IMR-90 (cell line): Measurements from ENCODE around the gene PGRMC1. TPM values are rescaled to one million over a fixed set of nuclear protein-coding genes. Genes with fewer than 3 reads are reported as not detected.
A peak's percentile ranks its signal among the peaks of the same experiment; 100 is the strongest.

Source experiments
- ATAC-seq: fragments of 200-7000 bp; cut with Tn5 transposase; 2 replicates; pipeline ENCODE4 v1.9.1; 2020; ENCODE audit warnings: low read depth, mild to moderate bottlenecking, moderate library complexity
- BruUV-seq: library from RNA; stranded (reverse); fragments of 400-500 nt; replicated peaks from 2 replicates; lab custom pipeline; 2021; lab: Mats Ljungman, UMichigan
- CTCF ChIA-PET: fragments of 300-600 bp; formaldehyde crosslinking; extraction: SDS; loops from one replicate; lab custom pipeline; 2021; ENCODE audit warnings: antibody characterized with exemption; lab: Yijun Ruan, JAX
- POLR2A ChIA-PET: fragments of 300-600 bp; sonication (Branson Sonifier 250); formaldehyde crosslinking; loops from one replicate; lab custom pipeline; 2022; ENCODE audit warnings: antibody characterized with exemption; ENCODE audit not compliant: unreplicated experiment; lab: Charles Lee
- DNase-seq: peaks from one replicate; pipeline ENCODE4 v3.0.0; 2013
- H2AFZ ChIP-seq: replicated peaks from 2 replicates; pipeline ENCODE3; 2013; ENCODE audit warnings: low read length, mild to moderate bottlenecking; ENCODE audit not compliant: poor library complexity
- H2AK5ac ChIP-seq: 2 replicates; pipeline ENCODE4 v1.6.1; 2013; ENCODE audit warnings: low read depth, low read length, inconsistent platforms
- H2AK9ac ChIP-seq: replicated peaks from 2 replicates; pipeline ENCODE3; 2013; ENCODE audit warnings: mild to moderate bottlenecking, low read depth, low read length, moderate library complexity; ENCODE audit not compliant: poor library complexity
- H2BK120ac ChIP-seq: 2 replicates; pipeline ENCODE4 v1.6.1; 2013; ENCODE audit warnings: low read depth, low read length, inconsistent platforms
- H2BK15ac ChIP-seq: 3 replicates; pipeline ENCODE4 v1.6.1; 2013; ENCODE audit warnings: low read depth, low read length, inconsistent platforms
- H2BK20ac ChIP-seq: 2 replicates; pipeline ENCODE4 v1.6.1; 2013; ENCODE audit warnings: low read depth, mild to moderate bottlenecking, inconsistent platforms, low read length, moderate library complexity
- H2BK5ac ChIP-seq: 2 replicates; pipeline ENCODE4 v1.6.1; 2013; ENCODE audit warnings: mild to moderate bottlenecking, low read depth, low read length, inconsistent platforms; ENCODE audit not compliant: poor library complexity, severe bottlenecking
- H3K14ac ChIP-seq: replicated peaks from 2 replicates; pipeline ENCODE4 v1.6.1; 2013; ENCODE audit warnings: low read depth, low read length, inconsistent platforms
- H3K18ac ChIP-seq: 2 replicates; pipeline ENCODE4 v1.6.1; 2013; ENCODE audit warnings: low read depth, low read length, control low read depth
- H3K23ac ChIP-seq: 2 replicates; pipeline ENCODE4 v1.6.1; 2013; ENCODE audit warnings: low read depth, low read length, inconsistent platforms
- H3K27ac ChIP-seq: 2 replicates; pipeline ENCODE4 v1.5.1; 2013; ENCODE audit warnings: mild to moderate bottlenecking, control low read depth, low read length; ENCODE audit not compliant: insufficient read depth
- H3K27me3 ChIP-seq: 2 replicates; pipeline ENCODE4 v1.6.1; 2013; ENCODE audit warnings: low read length; ENCODE audit not compliant: control insufficient read depth, insufficient read depth
- H3K36me3 ChIP-seq: 2 replicates; pipeline ENCODE4 v1.6.1; 2013; ENCODE audit warnings: low read length, mixed read lengths; ENCODE audit not compliant: control insufficient read depth, insufficient read depth
- H3K4ac ChIP-seq: 2 replicates; pipeline ENCODE4 v1.6.1; 2013; ENCODE audit warnings: low read depth, low read length, inconsistent platforms
- H3K4me1 ChIP-seq: 2 replicates; pipeline ENCODE4 v1.6.1; 2013; ENCODE audit warnings: low read length, mixed read lengths; ENCODE audit not compliant: control insufficient read depth, insufficient read depth
- H3K4me2 ChIP-seq: 2 replicates; pipeline ENCODE4 v1.6.1; 2013; ENCODE audit warnings: low read depth, mild to moderate bottlenecking, control low read depth, low read length, moderate library complexity
- H3K4me3 ChIP-seq: 2 replicates; pipeline ENCODE4 v1.5.1; 2013; ENCODE audit warnings: low read depth, mild to moderate bottlenecking, control low read depth, low read length, moderate library complexity; ENCODE audit not compliant: insufficient read depth
- H3K56ac ChIP-seq: 2 replicates; pipeline ENCODE4 v1.6.1; 2013; ENCODE audit warnings: low read length, inconsistent platforms; ENCODE audit not compliant: insufficient read depth; ENCODE audit errors: extremely low read depth
- H3K79me1 ChIP-seq, 2 experiments: 2 replicates each; pipeline ENCODE4 v1.6.1; 2013; ENCODE audit warnings: low read length in 2 of 2, inconsistent platforms in 1 of 2, low read depth in 1 of 2
- H3K9ac ChIP-seq: 2 replicates; pipeline ENCODE4 v1.6.1; 2013; ENCODE audit warnings: low read depth, low read length, control low read depth
- H3K9me1 ChIP-seq: 2 replicates; pipeline ENCODE4 v1.6.1; 2013; ENCODE audit warnings: low read length, inconsistent platforms; ENCODE audit not compliant: insufficient read depth
- H3K9me3 ChIP-seq: 2 replicates; pipeline ENCODE4 v1.6.1; 2013; ENCODE audit warnings: low read length; ENCODE audit not compliant: control insufficient read depth, insufficient read depth
- H4K20me1 ChIP-seq: 2 replicates; pipeline ENCODE4 v1.6.1; 2013; ENCODE audit warnings: low read length, inconsistent platforms; ENCODE audit not compliant: insufficient read depth
- H4K5ac ChIP-seq: 2 replicates; pipeline ENCODE4 v1.6.1; 2013; ENCODE audit warnings: mild to moderate bottlenecking, low read depth, low read length, control low read depth
- H4K8ac ChIP-seq, 2 experiments: 2 replicates each; pipeline ENCODE4 v1.6.1; 2013; ENCODE audit warnings: low read depth in 2 of 2, low read length in 2 of 2, control low read depth in 1 of 2, inconsistent platforms in 1 of 2
- H4K91ac ChIP-seq: 2 replicates; pipeline ENCODE4 v1.6.1; 2013; ENCODE audit warnings: low read depth, low read length, inconsistent platforms; ENCODE audit not compliant: insufficient read depth
- BHLHE40 ChIP-seq: fragments of 150-350 bp; IDR thresholded peaks from 2 replicates; pipeline ENCODE4 v1.6.1; 2016; ENCODE audit warnings: mild to moderate bottlenecking, low read depth, low read length
- CEBPB ChIP-seq: IDR thresholded peaks from 2 replicates; pipeline ENCODE4 v1.6.1; 2012; ENCODE audit warnings: low read depth, low read length, improper control_type of control experiment
- CTCF ChIP-seq: conservative IDR thresholded peaks from 2 replicates; pipeline ENCODE4 v1.5.1; 2012; ENCODE audit warnings: mild to moderate bottlenecking, low read depth, low read length, improper control_type of control experiment
- ELK1 ChIP-seq: fragments of 150-350 bp; IDR thresholded peaks from 2 replicates; pipeline ENCODE4 v1.6.1; 2016; ENCODE audit warnings: low read depth, mild to moderate bottlenecking, low read length, moderate library complexity, borderline replicate concordance
- FOS ChIP-seq: fragments of 150-350 bp; IDR thresholded peaks from 2 replicates; pipeline ENCODE4 v1.6.1; 2016; ENCODE audit warnings: low read depth, low read length
- MXI1 ChIP-seq: IDR thresholded peaks from 2 replicates; pipeline ENCODE4 v1.6.1; 2012; ENCODE audit warnings: low read depth, mild to moderate bottlenecking, low read length, moderate library complexity, borderline replicate concordance
- NFE2L2 ChIP-seq: fragments of 150-350 bp; IDR thresholded peaks from 2 replicates; pipeline ENCODE4 v1.6.1; 2016; ENCODE audit warnings: low read depth, mild to moderate bottlenecking, low read length
- POLR2A ChIP-seq: IDR thresholded peaks from 2 replicates; pipeline ENCODE4 v1.6.1; 2012; ENCODE audit warnings: mild to moderate bottlenecking, low read depth, low read length
- RAD21 ChIP-seq: IDR thresholded peaks from 2 replicates; pipeline ENCODE4 v1.6.1; 2012; ENCODE audit warnings: low read length, improper control_type of control experiment
- WGBS, 2 experiments: methylation state at CpG; one replicate each; pipeline versions ENCODE4 v1.1.5 to v1.1.7; 2013; ENCODE audit warnings: missing lambda C conversion rate in 2 of 2; ENCODE audit not compliant: insufficient read length in 1 of 2; ENCODE audit errors: extremely low coverage in 2 of 2; 5-methylcytosine and 5-hydroxymethylcytosine counted together
- dilution Hi-C: fragments of 300-500 bp; cut with HindIII; formaldehyde crosslinking; loops from one replicate; pipeline ENCODE4 v1.14.3; 2018; ENCODE audit warnings: low sequenced_read_pairs; ENCODE audit not compliant: unreplicated experiment
- in situ Hi-C: fragments of 300-500 bp; cut with MboI; formaldehyde crosslinking; loops from 3 replicates; pipeline ENCODE4 v1.14.3; 2019; ENCODE audit warnings: low sequenced_read_pairs, inconsistent platforms, mixed read lengths
- intact Hi-C: fragments of 100-400 bp; cut with micrococcal nuclease; formaldehyde crosslinking; loops from 2 replicates; pipeline ENCODE4 v1.10.0; 2022
- polyA plus RNA-seq, 3 experiments: library from polyadenylated mRNA; depleted of rRNA; stranded (reverse); fragments of >200 nt; gene quantifications; 2 replicates each; pipeline ENCODE4 v1.2.3, GENCODE V29; 2012; ENCODE audit warnings: low replicate concordance in 1 of 3
- total RNA-seq: library from RNA; depleted of rRNA; stranded (reverse); fragments of >200 nt; gene quantifications from 2 replicates; pipeline ENCODE4 v1.2.3, GENCODE V29; 2012
- TF ChIP-seq, protein P1 (sequence below): fragments of 150-350 bp; IDR thresholded peaks from 2 replicates; pipeline ENCODE4 v1.6.1; 2017; ENCODE audit warnings: mild to moderate bottlenecking, antibody characterized with exemption, low read length, low read depth

The PGRMC1 gene
- total and polyA plus RNA-seq, 2 of the 4 experiments (the other 2 are of a cell fraction), result 58.5 to 75.3 TPM

- no peak overlapping the region for H3K4me2 ChIP-seq
- H2AFZ ChIP-seq, result no peak overlapping the region
- H2AK5ac ChIP-seq, result no peak overlapping the region
- H3K4ac ChIP-seq, result no peak overlapping the region
- ChIA-PET CTCF (no interaction called here), POLR2A (no interaction called here)
- ATAC-seq (no peak), DNase-seq (no peak)
- no peak overlapping the region for H3K18ac ChIP-seq
- no peaks in the 10 kb centered on the region for H3K9me3 ChIP-seq
- H2BK5ac ChIP-seq, result no peak overlapping the region
- H2AK9ac ChIP-seq, result peak overlapping the region; percentile 5
- H4K91ac ChIP-seq, result no peak overlapping the region
- H3K56ac ChIP-seq, result no peak overlapping the region
- H2BK15ac ChIP-seq, result no peak overlapping the region
- in situ Hi-C loops, result no loop called here
- H2BK20ac ChIP-seq, result no peak overlapping the region
- no TSS peak for BruUV-seq
- H3K27me3 ChIP-seq, result peaks cover 2% of the 10 kb centered on the region; the same call in 1 of the 2 replicates
- peaks cover 0 to 13% of the 10 kb centered on the region in 2 experiments; a peak in 1 of 4 replicates for H3K79me1 ChIP-seq
- no peaks in the 10 kb centered on the region for H3K36me3 ChIP-seq
- no peak overlapping the region for H3K27ac ChIP-seq
- H3K23ac ChIP-seq, result no peak overlapping the region
- H2BK120ac ChIP-seq, result no peak overlapping the region
- H3K9me1 ChIP-seq, result 0 out of 2 replicates have a peak, but pooled peaks cover 3% of the 10 kb centered on the region
- dilution Hi-C loops, result no loop called here
- H3K9ac ChIP-seq, result no peak overlapping the region
- intact Hi-C loops, result no loop called here
- no peaks in the 10 kb centered on the region for H4K20me1 ChIP-seq
- H3K4me3 ChIP-seq, result no peak overlapping the region
- no peak overlapping the region for H4K5ac ChIP-seq
- no peak overlapping the region for H3K14ac ChIP-seq
- no CpG with 5 or more reads among the region's 8 CpGs for whole genome bisulfite sequencing, 2 experiments
- TF ChIP-seq MXI1 (no peak), CTCF (no peak), CEBPB (no peak), ELK1 (no peak), RAD21 (no peak), FOS (no peak), POLR2A (no peak), NFE2L2 (no peak), BHLHE40 (no peak)
- TF ChIP-seq, protein P1, sequence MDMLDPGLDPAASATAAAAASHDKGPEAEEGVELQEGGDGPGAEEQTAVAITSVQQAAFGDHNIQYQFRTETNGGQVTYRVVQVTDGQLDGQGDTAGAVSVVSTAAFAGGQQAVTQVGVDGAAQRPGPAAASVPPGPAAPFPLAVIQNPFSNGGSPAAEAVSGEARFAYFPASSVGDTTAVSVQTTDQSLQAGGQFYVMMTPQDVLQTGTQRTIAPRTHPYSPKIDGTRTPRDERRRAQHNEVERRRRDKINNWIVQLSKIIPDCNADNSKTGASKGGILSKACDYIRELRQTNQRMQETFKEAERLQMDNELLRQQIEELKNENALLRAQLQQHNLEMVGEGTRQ, result no peak
- no peak overlapping the region for H4K8ac ChIP-seq
- H3K4me1 ChIP-seq, result peaks cover 2% of the 10 kb centered on the region; the same call in 1 of the 2 replicates
These were observed 1.0 kb upstream of the PGRMC1 start for GRCh38 chrX:119235051-119235511.
